ENCODE results near the gene THSD7A. TPM values are rescaled to one million over a fixed set of nuclear protein-coding genes. Genes with fewer than 3 reads are reported as not detected.

The THSD7A gene
- total and polyA plus RNA-seq, 2 of the 13 experiments (the other 11 are each of a cell fraction or from before 2014, with no cell fraction given), result 0.01 to 0.07 TPM

DNA sequence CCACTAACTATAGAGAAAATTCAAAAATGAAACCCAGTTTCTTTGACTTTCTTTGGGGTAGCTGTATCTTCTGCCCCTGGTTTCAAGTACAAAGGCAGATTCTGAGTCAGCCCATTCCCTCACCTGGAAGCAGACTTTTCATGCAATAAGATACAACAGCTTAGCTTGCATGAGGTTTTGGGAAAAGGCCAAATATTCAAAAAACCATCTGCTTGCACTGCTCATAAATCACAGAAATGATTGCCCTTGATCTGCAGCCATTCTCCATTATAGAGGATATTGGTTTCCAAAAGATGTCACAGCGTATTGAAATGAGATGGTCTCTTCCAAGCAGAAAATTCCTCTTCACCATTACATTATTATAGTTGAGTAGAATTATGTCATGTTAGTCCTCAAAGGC is 504.4 kb downstream of the THSD7A start:
- H2AFZ ChIP-seq (ENCODE audit: low read length), result no peak overlapping the region
- H3K79me2 ChIP-seq (ENCODE audit: insufficient read depth, low read length), result no peaks in the 10 kb centered on the region
- BruUV-seq (replicated peaks), result no TSS peak
- WGBS (ENCODE audit: low lambda C conversion rate), result 32% methylated on average over 1 of the region's 1 CpG
- ChIA-PET CTCF (ENCODE audit: low intra/inter-chr PET ratio, low total read pairs) (no interaction called here), POLR2A (no interaction called here)
- H3K27ac ChIP-seq (ENCODE audit: extremely low read length, insufficient read depth, low read length), result no peak overlapping the region
- no peak for ATAC-seq
- no peaks in the 10 kb centered on the region for H4K20me1 ChIP-seq (ENCODE audit: insufficient read depth, low read length)
- TF ChIP-seq TBX3 (IDR thresholded peaks at IDR 0.05; ENCODE audit: borderline replicate concordance) (no peak), CENPT (CRISPR knock-in tag; IDR thresholded peaks at IDR 0.05; ENCODE audit: low read depth) (no peak), THAP11 (CRISPR knock-in tag; IDR thresholded peaks at IDR 0.05) (no peak), PHF20 (CRISPR knock-in tag; IDR thresholded peaks at IDR 0.05) (no peak), ATF2 (CRISPR knock-in tag; IDR thresholded peaks at IDR 0.05) (no peak), PTBP1 (IDR thresholded peaks at IDR 0.05; ENCODE audit: low read depth, low read length, poor library complexity, severe bottlenecking) (no peak), ZBTB3 (CRISPR knock-in tag; IDR thresholded peaks at IDR 0.05; ENCODE audit: borderline replicate concordance, low read depth) (no peak)
- no peaks in the 10 kb centered on the region for H3K4me1 ChIP-seq (ENCODE audit: insufficient read depth, low read length)
- no peak for FAIRE-seq
- no peaks in the 10 kb centered on the region for H3K9me3 ChIP-seq (ENCODE audit: low read length)
- no peak overlapping the region for H3K4me3 ChIP-seq (replicated peaks in 1 of 3; ENCODE audit: insufficient read depth in 1 of 3, low read depth in 2 of 3, low read length in 3 of 3)
- intact Hi-C loops (cut with micrococcal nuclease; ENCODE audit: unreplicated experiment) (loop anchor here (10.0 kb wide), 1 partner anchor 93 kb away; no protein-coding TSS in a partner anchor), in situ Hi-C loops (cut with HindIII; ENCODE audit: extremely low pct_ligation_motif_present, low pct_unique_long_range_greater_than_20kb) (no loop called here)
- H3K9ac ChIP-seq (ENCODE audit: insufficient read depth, low read depth, low read length), result no peak overlapping the region
- H3K36me3 ChIP-seq (replicated peaks in 1 of 2; ENCODE audit: control insufficient read depth in 1 of 2, insufficient read depth in 2 of 2, low read length in 2 of 2), result no peaks in the 10 kb centered on the region; a peak in 1 of 5 replicates
- H3K4me2 ChIP-seq (ENCODE audit: low read depth, low read length), result no peak overlapping the region
- DNase-seq (ENCODE audit: low spot score), result no peak
- H3K27me3 ChIP-seq (ENCODE audit: control insufficient read depth in 1 of 2, insufficient read depth in 2 of 2, low read length in 2 of 2), result no peaks in the 10 kb centered on the region; a peak in 1 of 5 replicates
